Smooth muscle cell (in vitro differentiated cells): Measurements from ENCODE around the gene AKAP12. TPM values are rescaled to one million over a fixed set of nuclear protein-coding genes. Genes with fewer than 3 reads are reported as not detected.

ENCODE experiments used
- DNase-seq: peaks from one replicate; lab custom pipeline; 2025; ENCODE audit not compliant: unreplicated experiment; lab: John Stamatoyannopoulos, UW
- H2AFZ ChIP-seq: fragments of 200-600 bp; sonication (generic); 2 replicates; pipeline ENCODE4 v1.6.0; 2016; ENCODE audit warnings: antibody characterized with exemption, low read depth, mild to moderate bottlenecking
- H3F3A ChIP-seq: fragments of 200-600 bp; sonication (generic); 2 replicates; pipeline ENCODE4 v1.6.0; 2017; ENCODE audit warnings: antibody characterized with exemption, low read depth
- H3K27ac ChIP-seq: fragments of 200-600 bp; sonication (generic); 2 replicates; pipeline ENCODE4 v1.5.1; 2016; ENCODE audit warnings: low read depth, mild to moderate bottlenecking
- H3K27me3 ChIP-seq: fragments of 200-600 bp; sonication (generic); 2 replicates; pipeline ENCODE4 v1.6.1; 2016; ENCODE audit warnings: low read depth, mild to moderate bottlenecking
- H3K36me3 ChIP-seq: fragments of 200-600 bp; sonication (generic); 2 replicates; pipeline ENCODE4 v1.5.1; 2016; ENCODE audit warnings: low read depth
- H3K4me1 ChIP-seq: fragments of 200-600 bp; sonication (generic); 2 replicates; pipeline ENCODE4 v1.5.1; 2016; ENCODE audit warnings: low read depth
- H3K4me2 ChIP-seq: fragments of 200-600 bp; sonication (generic); 2 replicates; pipeline ENCODE4 v1.6.0; 2016; ENCODE audit warnings: mild to moderate bottlenecking
- H3K4me3 ChIP-seq: fragments of 200-600 bp; sonication (generic); 2 replicates; pipeline ENCODE4 v1.5.1; 2016; ENCODE audit warnings: mild to moderate bottlenecking
- H3K79me2 ChIP-seq: fragments of 200-600 bp; sonication (generic); 2 replicates; pipeline ENCODE4 v1.6.0; 2016; ENCODE audit warnings: low read depth, mild to moderate bottlenecking
- H3K9ac ChIP-seq: fragments of 200-600 bp; sonication (generic); 2 replicates; pipeline ENCODE4 v1.6.0; 2016; ENCODE audit warnings: low read depth
- H3K9me3 ChIP-seq: fragments of 200-600 bp; sonication (generic); replicated peaks from 2 replicates; pipeline ENCODE4 v1.5.1; 2016; ENCODE audit warnings: low read depth
- H4K20me1 ChIP-seq: fragments of 200-600 bp; sonication (generic); 2 replicates; pipeline ENCODE4 v1.6.0; 2016; ENCODE audit warnings: low read depth
- CTCF ChIP-seq: fragments of 200-600 bp; sonication (generic); IDR thresholded peaks from 2 replicates; pipeline ENCODE4 v1.5.1; 2017; ENCODE audit warnings: borderline replicate concordance, mild to moderate bottlenecking, antibody characterized with exemption; ENCODE audit not compliant: insufficient read depth, poor library complexity, severe bottlenecking
- WGBS: methylation state at CpG from one replicate; pipeline ENCODE4 v1.1.7; 2016; ENCODE audit warnings: low lambda C conversion rate; 5-methylcytosine and 5-hydroxymethylcytosine counted together
- polyA plus RNA-seq: library from polyadenylated mRNA; unstranded; fragments of >200 nt; fragmentation: Nextera tagmentation; extraction: Ambion mirVana; gene quantifications from 2 replicates; pipeline ENCODE4 v1.2.1, GENCODE V29; 2016
- total RNA-seq: library from RNA; depleted of rRNA; stranded (reverse); fragments of >200 nt; gene quantifications from 2 replicates; pipeline ENCODE4 v1.2.3, GENCODE V29; 2014

The AKAP12 gene
- total and polyA plus RNA-seq, 2 experiments from 2014 or later, result 10.7 to 13.3 TPM

- 29% methylated on average over 34 of the region's 46 CpGs for WGBS
- H3F3A ChIP-seq, result peaks cover 3% of the 10 kb centered on the region
- no peak for TF ChIP-seq CTCF
- H2AFZ ChIP-seq, result peak overlapping the region; percentile 72
- peaks cover 8% of the 10 kb centered on the region for H3K4me1 ChIP-seq
- H3K27ac ChIP-seq, result no peak overlapping the region
- no peaks in the 10 kb centered on the region for H3K79me2 ChIP-seq
- no peaks in the 10 kb centered on the region for H3K36me3 ChIP-seq
- no peaks in the 10 kb centered on the region for H3K27me3 ChIP-seq
- peak overlapping the region; percentile 91 for H3K4me2 ChIP-seq
- H4K20me1 ChIP-seq, result no peaks in the 10 kb centered on the region
- H3K4me3 ChIP-seq, result peak overlapping the region; percentile 58
- no peaks in the 10 kb centered on the region for H3K9me3 ChIP-seq
- no peak for DNase-seq
- H3K9ac ChIP-seq, result no peak overlapping the region
These were observed 85.6 kb downstream of the AKAP12 start for GRCh38 chr6:151325075-151326050.

- Histone ChIP-seq H2AFZ (peak overlapping the region; percentile 72), H3K9ac (no peak overlapping the region), H3K27me3 (no peaks in the 10 kb centered on the region), H3K4me1 (peaks cover 8% of the 10 kb centered on the region), H3K27ac (no peak overlapping the region), H3K79me2 (no peaks in the 10 kb centered on the region), H4K20me1 (no peaks in the 10 kb centered on the region), H3K4me2 (peak overlapping the region; percentile 91), H3K4me3 (peak overlapping the region; percentile 58), H3F3A (peaks cover 4% of the 10 kb centered on the region), H3K9me3 (no peaks in the 10 kb centered on the region), H3K36me3 (no peaks in the 10 kb centered on the region)
- 82% methylated on average over 8 of the region's 8 CpGs for WGBS
- TF ChIP-seq CTCF, result no peak
- DNase-seq, result no peak
These were observed 86.5 kb downstream of the AKAP12 start for GRCh38 chr6:151326116-151326825.

- Histone ChIP-seq H3K79me2 (no peaks in the 10 kb centered on the region), H3K36me3 (no peaks in the 10 kb centered on the region), H3K4me2 (peak overlapping the region; percentile 6), H3F3A (peaks cover 4% of the 10 kb centered on the region), H3K4me1 (peaks cover 8% of the 10 kb centered on the region), H3K4me3 (no peak overlapping the region), H3K27me3 (no peaks in the 10 kb centered on the region), H3K9ac (no peak overlapping the region), H4K20me1 (no peaks in the 10 kb centered on the region), H3K27ac (no peak overlapping the region), H3K9me3 (no peaks in the 10 kb centered on the region), H2AFZ (no peak overlapping the region)
- TF ChIP-seq CTCF, result no peak
- WGBS, result 56% methylated on average over 4 of the region's 4 CpGs
- DNase-seq, result no peak
These were observed 87.3 kb downstream of the AKAP12 start for GRCh38 chr6:151327101-151327500.
